GM21717 (cell line): ENCODE results near the gene ZDHHC6.
"Not testable (repeated sequence)": the region's sequence is repeated elsewhere in the genome, so short reads cannot be mapped to it uniquely, and the experiment has no call there.

Source experiments
- ATAC-seq: cut with Tn5 transposase; IDR thresholded peaks from one replicate; pipeline ENCODE4 v1.9.1; 2021; ENCODE audit warnings: mild to moderate bottlenecking, moderate library complexity; ENCODE audit not compliant: unreplicated experiment

Gene ZDHHC6, protein sequence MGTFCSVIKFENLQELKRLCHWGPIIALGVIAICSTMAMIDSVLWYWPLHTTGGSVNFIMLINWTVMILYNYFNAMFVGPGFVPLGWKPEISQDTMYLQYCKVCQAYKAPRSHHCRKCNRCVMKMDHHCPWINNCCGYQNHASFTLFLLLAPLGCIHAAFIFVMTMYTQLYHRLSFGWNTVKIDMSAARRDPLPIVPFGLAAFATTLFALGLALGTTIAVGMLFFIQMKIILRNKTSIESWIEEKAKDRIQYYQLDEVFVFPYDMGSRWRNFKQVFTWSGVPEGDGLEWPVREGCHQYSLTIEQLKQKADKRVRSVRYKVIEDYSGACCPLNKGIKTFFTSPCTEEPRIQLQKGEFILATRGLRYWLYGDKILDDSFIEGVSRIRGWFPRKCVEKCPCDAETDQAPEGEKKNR

GRCh38 chr10:112446855-112447619 is at the start of gene ZDHHC6, which contains the start of gene VTI1A:
Gene ZDHHC6, minus strand, starts transcription at chr10:112446914. Its CDS starts 1,478 bp downstream, at chr10:112445436.
Gene VTI1A, plus strand, starts transcription at chr10:112447215. Its CDS starts 159 bp downstream, at chr10:112447374.
- ATAC-seq, result peak; percentile 91

DNA sequence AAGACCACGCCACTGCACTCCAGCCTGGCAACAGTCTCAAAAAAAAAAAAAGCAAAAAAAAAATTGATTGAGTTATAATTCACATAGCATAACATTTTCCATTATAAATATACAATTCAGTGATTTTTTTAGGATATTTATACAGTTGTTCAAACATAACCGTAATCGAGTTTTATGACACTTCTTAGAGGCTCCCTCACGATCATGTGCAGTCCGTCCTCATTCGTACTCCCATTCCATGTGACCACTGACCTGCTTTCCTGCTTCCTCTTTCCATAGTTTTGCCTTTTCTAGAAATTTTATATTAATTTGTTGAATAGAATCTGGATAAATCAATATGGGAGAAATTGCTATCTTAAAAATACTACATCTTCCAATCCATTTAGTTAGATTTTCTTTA is 46.0 kb upstream of the ZDHHC6 start:
- no peak for ATAC-seq

GRCh38 chr10:112491144-112491543 is 44.4 kb upstream of the ZDHHC6 start:
- ATAC-seq, result no peak

- ATAC-seq, result no peak
Observed at GRCh38 chr10:112490545-112490944, 43.8 kb upstream of the ZDHHC6 start.

DNA sequence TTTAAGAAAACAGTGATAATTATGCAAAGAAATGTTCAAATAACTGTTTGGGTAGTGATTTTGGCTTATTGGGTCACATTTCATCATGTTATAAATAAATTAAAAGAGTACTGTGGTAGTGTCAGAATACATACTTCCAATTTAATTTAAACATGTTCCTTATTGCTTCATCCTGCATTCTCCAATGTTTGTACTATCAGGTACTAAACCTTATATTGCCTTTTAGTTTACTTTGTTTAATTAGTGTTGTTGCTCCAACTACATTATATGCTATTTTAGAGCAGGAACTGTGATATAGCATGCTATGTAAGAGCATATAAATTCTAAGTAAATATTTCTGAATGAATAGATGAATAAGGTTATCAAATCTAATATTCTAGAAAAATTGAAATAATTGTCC is 41.2 kb upstream of the ZDHHC6 start:
- no peak for ATAC-seq

- ATAC-seq, result no peak
Observed at GRCh38 chr10:112484399-112484798, 37.7 kb upstream of the ZDHHC6 start.

DNA sequence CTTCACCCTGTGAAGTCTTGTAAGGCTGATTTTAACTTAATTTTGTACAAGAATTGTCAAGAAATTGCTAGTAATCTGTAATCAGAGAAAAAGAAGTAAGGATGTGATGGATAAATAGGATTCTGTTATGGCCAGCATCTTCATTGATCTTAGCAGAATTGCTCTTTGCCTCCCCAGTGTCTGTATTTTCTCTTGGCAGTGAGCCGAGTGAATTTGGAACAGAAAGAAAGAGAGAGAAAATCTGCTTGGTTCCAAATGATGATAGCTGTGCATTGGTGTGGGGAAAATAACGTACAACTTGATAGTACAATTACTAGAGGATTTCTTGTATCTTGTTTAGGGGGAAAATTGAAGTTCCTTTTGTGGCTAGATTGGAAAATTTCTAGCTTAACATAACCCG is 34.9 kb upstream of the ZDHHC6 start:
- no peak for ATAC-seq

- ATAC-seq, result no peak
Observed at GRCh38 chr10:112475575-112476218, 29.0 kb upstream of the ZDHHC6 start.

- ATAC-seq, result peak; percentile 74
Observed at GRCh38 chr10:112471878-112472487, 25.3 kb upstream of the ZDHHC6 start.

GRCh38 chr10:112467541-112468075 is 20.9 kb upstream of the ZDHHC6 start:
- ATAC-seq, result no peak

DNA sequence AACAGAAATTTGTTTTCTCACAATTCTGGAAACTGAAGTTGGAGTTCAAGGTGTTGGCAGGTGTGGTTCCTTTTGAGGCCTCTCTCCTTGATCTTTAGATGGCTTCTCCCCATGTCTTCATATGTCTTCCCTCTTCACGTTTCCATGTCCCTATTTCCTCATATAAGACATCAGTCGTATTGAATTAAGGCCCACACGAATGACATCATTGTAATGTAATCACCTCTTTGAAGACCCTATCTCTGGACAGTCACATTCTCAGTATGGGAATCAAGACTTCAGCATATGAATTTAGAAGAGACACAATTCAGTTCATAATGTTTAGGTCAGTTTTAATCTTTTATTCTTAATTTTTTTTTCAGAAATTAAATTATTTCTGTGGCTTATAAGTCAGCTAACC is 20.1 kb upstream of the ZDHHC6 start:
- no peak for ATAC-seq

- ATAC-seq, result no peak
Observed at GRCh38 chr10:112465299-112465883, 18.7 kb upstream of the ZDHHC6 start.

DNA sequence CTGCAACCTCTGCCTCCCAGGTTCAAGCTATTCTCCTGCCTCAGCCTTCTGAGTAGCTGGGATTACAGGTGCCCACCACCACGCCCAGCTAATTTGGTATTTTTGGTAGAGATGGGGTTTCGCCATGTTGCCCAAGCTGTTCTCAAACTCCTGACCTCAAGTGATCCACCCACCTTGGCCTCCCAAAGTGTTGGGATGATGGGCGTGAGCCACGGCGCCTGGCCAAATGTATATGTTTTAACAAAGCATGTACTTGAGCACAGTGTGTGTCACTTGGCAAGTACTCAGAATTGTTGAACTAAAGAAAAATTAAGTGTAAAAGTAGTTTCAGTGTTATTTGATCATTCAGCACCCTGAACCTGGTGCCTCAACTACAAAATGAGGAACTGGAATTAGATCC is 17.4 kb upstream of the ZDHHC6 start:
- ATAC-seq, result not testable (repeated sequence)

GRCh38 chr10:112461029-112461887 is 14.5 kb upstream of the ZDHHC6 start:
- no peak for ATAC-seq

- no peak for ATAC-seq
Observed at GRCh38 chr10:112460366-112460765, 13.7 kb upstream of the ZDHHC6 start.

- no peak for ATAC-seq
Observed at GRCh38 chr10:112456533-112456932, 9.8 kb upstream of the ZDHHC6 start.

- no peak for ATAC-seq
Observed at GRCh38 chr10:112454910-112455779, 8.4 kb upstream of the ZDHHC6 start.

- no peak for ATAC-seq
Observed at GRCh38 chr10:112448888-112449287, 2.2 kb upstream of the ZDHHC6 start.

DNA sequence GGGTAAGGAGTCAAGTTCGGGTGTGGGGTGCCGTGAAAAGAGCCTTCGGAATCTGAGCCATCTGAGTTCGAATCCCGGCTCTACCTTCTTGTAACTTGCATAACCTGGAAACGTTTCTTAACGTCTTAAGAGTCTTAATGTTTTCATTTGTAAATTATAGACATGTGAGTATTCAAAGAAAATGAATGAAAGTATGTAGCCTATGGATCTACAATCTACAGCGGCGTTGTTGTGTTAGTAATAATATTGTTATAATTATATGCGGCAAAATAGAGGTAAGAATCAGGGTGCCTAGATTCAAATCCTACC is 860 bp upstream of the ZDHHC6 start:
- ATAC-seq, result no peak
